ENCODE measurements around the gene LDB3. TPM values are rescaled to one million over a fixed set of nuclear protein-coding genes. Genes with fewer than 3 reads are reported as not detected.

Gene LDB3
- total RNA-seq, 1 experiment from 2014 or later: 0.04 TPM

DNA sequence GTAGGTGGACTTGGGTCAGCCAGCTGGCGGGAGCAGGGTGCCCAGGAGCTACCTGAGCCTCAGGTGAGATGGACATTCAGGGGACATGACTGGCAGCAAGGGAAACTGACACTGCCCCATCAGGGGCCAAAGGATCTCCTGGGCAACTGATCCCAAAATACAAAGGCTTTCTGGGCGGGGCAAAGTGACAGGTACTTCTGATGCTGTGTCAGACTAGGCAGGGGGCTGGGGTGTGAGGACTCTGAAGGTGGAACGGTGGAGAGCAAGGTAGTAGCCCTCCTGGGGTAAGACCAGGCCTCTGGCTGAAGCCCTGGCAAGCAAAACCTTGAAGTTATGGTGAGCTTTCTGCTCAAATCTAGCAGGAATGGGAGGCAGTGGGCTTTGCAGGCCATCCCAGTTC lies 9.6 kb upstream of the LDB3 start:
- no peaks in the 10 kb centered on the region for H4K20me1 ChIP-seq (ENCODE audit: low read length)
- H3K4me3 ChIP-seq (ENCODE audit: low read length): no peak overlapping the region
- H3K36me3 ChIP-seq (ENCODE audit: low read depth, low read length): no peaks in the 10 kb centered on the region
- no peak overlapping the region for H3K4me2 ChIP-seq (ENCODE audit: low read length)
- no peaks in the 10 kb centered on the region for H3F3A ChIP-seq (ENCODE audit: low read length, unreplicated experiment)
- H3K27me3 ChIP-seq (ENCODE audit: low read length): no peaks in the 10 kb centered on the region
- BruUV-seq (replicated peaks): no TSS peak
- ChIA-PET CTCF (no interaction called here), POLR2A (ENCODE audit: unreplicated experiment) (no interaction called here)
- no peaks in the 10 kb centered on the region for H3K4me1 ChIP-seq (ENCODE audit: insufficient read depth, low read length)
- H2AFZ ChIP-seq (ENCODE audit: low read length): no peak overlapping the region
- TF ChIP-seq, protein P1, sequence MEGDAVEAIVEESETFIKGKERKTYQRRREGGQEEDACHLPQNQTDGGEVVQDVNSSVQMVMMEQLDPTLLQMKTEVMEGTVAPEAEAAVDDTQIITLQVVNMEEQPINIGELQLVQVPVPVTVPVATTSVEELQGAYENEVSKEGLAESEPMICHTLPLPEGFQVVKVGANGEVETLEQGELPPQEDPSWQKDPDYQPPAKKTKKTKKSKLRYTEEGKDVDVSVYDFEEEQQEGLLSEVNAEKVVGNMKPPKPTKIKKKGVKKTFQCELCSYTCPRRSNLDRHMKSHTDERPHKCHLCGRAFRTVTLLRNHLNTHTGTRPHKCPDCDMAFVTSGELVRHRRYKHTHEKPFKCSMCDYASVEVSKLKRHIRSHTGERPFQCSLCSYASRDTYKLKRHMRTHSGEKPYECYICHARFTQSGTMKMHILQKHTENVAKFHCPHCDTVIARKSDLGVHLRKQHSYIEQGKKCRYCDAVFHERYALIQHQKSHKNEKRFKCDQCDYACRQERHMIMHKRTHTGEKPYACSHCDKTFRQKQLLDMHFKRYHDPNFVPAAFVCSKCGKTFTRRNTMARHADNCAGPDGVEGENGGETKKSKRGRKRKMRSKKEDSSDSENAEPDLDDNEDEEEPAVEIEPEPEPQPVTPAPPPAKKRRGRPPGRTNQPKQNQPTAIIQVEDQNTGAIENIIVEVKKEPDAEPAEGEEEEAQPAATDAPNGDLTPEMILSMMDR (conservative IDR thresholded peaks at IDR 0.05; ENCODE audit: low read depth, low read length): no peak
- no peak for TF ChIP-seq EZH2phosphoT487 (IDR thresholded peaks at IDR 0.05; ENCODE audit: borderline replicate concordance, low read length)
- TF ChIP-seq EZH2 (IDR thresholded peaks at IDR 0.05; ENCODE audit: low read length, unreplicated experiment): no peak
- no peak overlapping the region for H3K27ac ChIP-seq (ENCODE audit: low read length)
- DNase-seq: no peak
- H3K79me2 ChIP-seq (ENCODE audit: low read length): no peaks in the 10 kb centered on the region
- H3K9me2 ChIP-seq (replicated peaks; ENCODE audit: low read length): no peaks in the 10 kb centered on the region
- H3K9me3 ChIP-seq (ENCODE audit: low read length): no peaks in the 10 kb centered on the region
- intact Hi-C loops (cut with micrococcal nuclease): no loop called here
- H3K9ac ChIP-seq (ENCODE audit: low read length): no peak overlapping the region
- no peak for ATAC-seq

DNA sequence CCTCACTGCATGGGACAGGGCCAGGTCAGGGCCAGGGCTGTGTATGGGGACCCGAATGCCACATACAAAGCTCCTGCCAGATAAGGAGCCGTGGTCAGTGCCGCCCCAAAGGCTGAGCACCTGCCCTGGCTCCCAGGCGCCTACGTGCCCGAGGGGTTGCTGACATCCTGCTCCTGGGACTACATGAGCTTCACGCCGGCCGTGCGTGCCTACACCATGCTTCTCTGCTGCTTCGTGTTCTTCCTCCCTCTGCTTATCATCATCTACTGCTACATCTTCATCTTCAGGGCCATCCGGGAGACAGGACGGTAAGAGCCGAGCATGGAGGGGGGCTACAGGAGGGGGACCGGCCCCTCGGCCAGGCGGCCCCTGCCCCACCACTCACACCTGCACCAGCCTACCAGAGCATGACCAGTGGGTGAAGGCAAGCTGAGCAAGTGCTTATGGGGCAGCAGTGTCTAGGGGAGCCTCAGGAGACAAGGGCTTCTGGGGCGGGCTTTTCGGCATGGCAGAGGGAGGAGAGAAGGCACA lies 9.1 kb upstream of the LDB3 start:
- Histone ChIP-seq H3K79me2 (ENCODE audit: low read length) (no peaks in the 10 kb centered on the region), H3K4me2 (ENCODE audit: low read length) (no peak overlapping the region), H4K20me1 (ENCODE audit: low read length) (no peaks in the 10 kb centered on the region), H3F3A (ENCODE audit: low read length, unreplicated experiment) (no peaks in the 10 kb centered on the region), H3K9me2 (replicated peaks; ENCODE audit: low read length) (no peaks in the 10 kb centered on the region), H3K9me3 (ENCODE audit: low read length) (no peaks in the 10 kb centered on the region), H3K27ac (ENCODE audit: low read length) (no peak overlapping the region), H2AFZ (ENCODE audit: low read length) (no peak overlapping the region), H3K27me3 (ENCODE audit: low read length) (no peaks in the 10 kb centered on the region), H3K4me1 (ENCODE audit: insufficient read depth, low read length) (no peaks in the 10 kb centered on the region), H3K4me3 (ENCODE audit: low read length) (no peak overlapping the region), H3K36me3 (ENCODE audit: low read depth, low read length) (no peaks in the 10 kb centered on the region), H3K9ac (ENCODE audit: low read length) (no peak overlapping the region)
- DNase-seq (no peak), ATAC-seq (no peak)
- POLR2A ChIA-PET (ENCODE audit: unreplicated experiment): no interaction called here
- no TSS peak for BruUV-seq (replicated peaks)
- TF ChIP-seq EZH2 (IDR thresholded peaks at IDR 0.05; ENCODE audit: low read length, unreplicated experiment): no peak
- no peak for TF ChIP-seq EZH2phosphoT487 (IDR thresholded peaks at IDR 0.05; ENCODE audit: borderline replicate concordance, low read length)
- TF ChIP-seq, protein P1 (conservative IDR thresholded peaks at IDR 0.05; ENCODE audit: low read depth, low read length): no peak
- intact Hi-C loops (cut with micrococcal nuclease): no loop called here
- CTCF ChIA-PET: no interaction called here

DNA sequence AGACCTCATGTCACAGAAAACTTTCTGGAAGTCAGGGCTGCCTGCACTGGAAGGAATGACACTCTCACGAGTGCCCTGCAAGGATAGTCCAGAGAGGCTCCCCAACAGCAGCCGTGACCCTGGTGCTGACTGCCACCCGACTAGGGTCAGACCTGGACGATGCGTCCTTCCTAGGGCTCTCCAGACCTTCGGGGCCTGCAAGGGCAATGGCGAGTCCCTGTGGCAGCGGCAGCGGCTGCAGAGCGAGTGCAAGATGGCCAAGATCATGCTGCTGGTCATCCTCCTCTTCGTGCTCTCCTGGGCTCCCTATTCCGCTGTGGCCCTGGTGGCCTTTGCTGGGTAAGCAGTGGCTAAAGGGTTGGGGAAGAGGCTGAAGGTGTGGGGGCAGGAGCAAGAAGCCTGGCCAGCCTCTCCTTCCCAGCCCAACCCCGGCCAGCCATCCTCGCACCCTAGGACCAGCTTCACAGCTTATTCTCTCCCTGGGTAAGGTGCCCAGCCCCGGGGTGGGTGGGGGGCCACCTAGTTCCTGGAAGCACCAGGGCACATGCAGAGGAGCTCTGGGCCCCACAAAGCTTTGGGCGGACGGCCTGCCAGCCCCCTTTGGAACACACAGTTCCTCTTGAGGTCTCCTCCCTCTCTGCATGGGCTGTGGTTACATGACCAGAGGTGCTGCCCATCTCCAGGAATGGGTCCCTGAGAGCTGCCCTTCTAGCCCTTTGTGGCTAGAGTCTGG lies 8.4 kb upstream of the LDB3 start:
- ChIA-PET POLR2A (ENCODE audit: unreplicated experiment) (no interaction called here), CTCF (no interaction called here)
- H3K9me2 ChIP-seq (replicated peaks; ENCODE audit: low read length): no peaks in the 10 kb centered on the region
- H3K27me3 ChIP-seq (ENCODE audit: low read length): no peaks in the 10 kb centered on the region
- no peak overlapping the region for H3K4me3 ChIP-seq (ENCODE audit: low read length)
- H3K9ac ChIP-seq (ENCODE audit: low read length): no peak overlapping the region
- intact Hi-C loops (cut with micrococcal nuclease): no loop called here
- no peaks in the 10 kb centered on the region for H4K20me1 ChIP-seq (ENCODE audit: low read length)
- H3K27ac ChIP-seq (ENCODE audit: low read length): no peak overlapping the region
- no peak overlapping the region for H2AFZ ChIP-seq (ENCODE audit: low read length)
- H3K36me3 ChIP-seq (ENCODE audit: low read depth, low read length): no peaks in the 10 kb centered on the region
- H3K79me2 ChIP-seq (ENCODE audit: low read length): no peaks in the 10 kb centered on the region
- ATAC-seq (no peak), DNase-seq (no peak)
- H3F3A ChIP-seq (ENCODE audit: low read length, unreplicated experiment): no peaks in the 10 kb centered on the region
- TF ChIP-seq EZH2 (IDR thresholded peaks at IDR 0.05; ENCODE audit: low read length, unreplicated experiment) (no peak), EZH2phosphoT487 (IDR thresholded peaks at IDR 0.05; ENCODE audit: borderline replicate concordance, low read length) (no peak)
- TF ChIP-seq, protein P1 (conservative IDR thresholded peaks at IDR 0.05; ENCODE audit: low read depth, low read length): no peak
- H3K9me3 ChIP-seq (ENCODE audit: low read length): no peaks in the 10 kb centered on the region
- H3K4me1 ChIP-seq (ENCODE audit: insufficient read depth, low read length): peaks cover 5% of the 10 kb centered on the region
- H3K4me2 ChIP-seq (ENCODE audit: low read length): no peak overlapping the region
- BruUV-seq (replicated peaks): no TSS peak
